Panc1 (cell line): ENCODE results near the gene ARTN. TPM values are rescaled to one million over a fixed set of nuclear protein-coding genes. Genes with fewer than 3 reads are reported as not detected.

Source experiments
- ATAC-seq: fragments of 200-7000 bp; cut with Tn5 transposase; 2 replicates; pipeline ENCODE4 v1.9.1; 2020; ENCODE audit warnings: mild to moderate bottlenecking, moderate library complexity
- BruUV-seq: library from RNA; stranded (reverse); fragments of 400-500 nt; replicated peaks from 2 replicates; lab custom pipeline; 2021; lab: Mats Ljungman, UMichigan
- CTCF ChIA-PET: fragments of 300-600 bp; sonication (Branson Sonifier 250); formaldehyde crosslinking; loops from one replicate; lab custom pipeline; 2022; ENCODE audit warnings: antibody characterized with exemption; lab: Charles Lee
- POLR2A ChIA-PET: fragments of 300-600 bp; sonication (Branson Sonifier 250); formaldehyde crosslinking; loops from one replicate; lab custom pipeline; 2022; ENCODE audit warnings: antibody characterized with exemption; lab: Charles Lee
- DNase-seq: peaks from one replicate; pipeline ENCODE4 v3.0.0-alpha.2; 2010; ENCODE audit warnings: low read depth, low spot score
- H3K27ac ChIP-seq: 2 replicates; pipeline ENCODE4 v1.5.1; 2011; ENCODE audit warnings: mild to moderate bottlenecking, low read length, inconsistent platforms
- H3K27me3 ChIP-seq: fragments of 200-500 bp; sonication (Bioruptor generic); 2 replicates; pipeline ENCODE4 v1.6.0; 2014; ENCODE audit warnings: low read length, inconsistent platforms; ENCODE audit not compliant: control insufficient read depth, insufficient read depth
- H3K36me3 ChIP-seq: fragments of 200-500 bp; sonication (Bioruptor generic); 2 replicates; pipeline ENCODE4 v1.5.1; 2014; ENCODE audit warnings: inconsistent platforms, mild to moderate bottlenecking, low read length, moderate library complexity; ENCODE audit not compliant: control insufficient read depth, insufficient read depth
- H3K4me1 ChIP-seq: 2 replicates; pipeline ENCODE4 v1.5.1; 2011; ENCODE audit warnings: inconsistent platforms, mild to moderate bottlenecking, low read length, moderate library complexity; ENCODE audit not compliant: control insufficient read depth, insufficient read depth
- H3K4me3 ChIP-seq, 2 experiments: 2 replicates each; pipeline ENCODE4 v1.5.1; 2011 to 2012; ENCODE audit warnings: low read depth in 2 of 2, low read length in 2 of 2, mild to moderate bottlenecking in 2 of 2, inconsistent platforms in 1 of 2, moderate library complexity in 1 of 2
- H3K9me3 ChIP-seq: fragments of 200-500 bp; sonication (Bioruptor generic); 2 replicates; pipeline ENCODE4 v1.5.1; 2014; ENCODE audit warnings: low read depth, mild to moderate bottlenecking, inconsistent platforms, low read length, moderate library complexity; ENCODE audit not compliant: control insufficient read depth, insufficient read depth
- POLR2AphosphoS5 ChIP-seq: IDR thresholded peaks from 2 replicates; pipeline ENCODE4 v1.6.1; 2012; ENCODE audit warnings: mild to moderate bottlenecking, low read depth, low read length, moderate library complexity
- SIN3A ChIP-seq: IDR thresholded peaks from 2 replicates; pipeline ENCODE4 v1.6.1; 2012; ENCODE audit warnings: low read depth, mild to moderate bottlenecking, low read length, moderate library complexity, borderline replicate concordance; ENCODE audit not compliant: insufficient read depth
- TCF7L2 ChIP-seq: IDR thresholded peaks from 2 replicates; pipeline ENCODE4 v1.6.1; 2011; ENCODE audit warnings: mild to moderate bottlenecking, low read depth, low read length, inconsistent platforms
- in situ Hi-C: cut with HindIII; loops from 2 replicates; pipeline ENCODE4 v1.10.0; 2016; ENCODE audit warnings: low sequenced_read_pairs, low pct_unique_long_range_greater_than_20kb
- intact Hi-C: fragments of 100-400 bp; cut with micrococcal nuclease; formaldehyde crosslinking; loops from one replicate; pipeline ENCODE4 v1.10.0; 2022; ENCODE audit not compliant: unreplicated experiment
- total RNA-seq: library from RNA; stranded (reverse); gene quantifications from one replicate; pipeline ENCODE4 v1.2.1, GENCODE V29; 2021; ENCODE audit not compliant: unreplicated experiment
- TF ChIP-seq, protein P1 (sequence below), 2 experiments: IDR thresholded peaks; 2 replicates each; pipeline ENCODE4 v1.6.1; 2011 to 2012; ENCODE audit warnings: low read depth in 2 of 2, control low read depth in 1 of 2, low read length in 1 of 2, mild to moderate bottlenecking in 1 of 2, moderate library complexity in 1 of 2; ENCODE audit not compliant: insufficient read depth in 1 of 2
- TF ChIP-seq, protein P2 (sequence below): fragments of 450-650 bp; IDR thresholded peaks from 2 replicates; pipeline ENCODE4 v1.5.1; 2017; ENCODE audit warnings: mild to moderate bottlenecking

The ARTN gene
- total RNA-seq, 1 experiment from 2014 or later = 0.49 TPM

DNA sequence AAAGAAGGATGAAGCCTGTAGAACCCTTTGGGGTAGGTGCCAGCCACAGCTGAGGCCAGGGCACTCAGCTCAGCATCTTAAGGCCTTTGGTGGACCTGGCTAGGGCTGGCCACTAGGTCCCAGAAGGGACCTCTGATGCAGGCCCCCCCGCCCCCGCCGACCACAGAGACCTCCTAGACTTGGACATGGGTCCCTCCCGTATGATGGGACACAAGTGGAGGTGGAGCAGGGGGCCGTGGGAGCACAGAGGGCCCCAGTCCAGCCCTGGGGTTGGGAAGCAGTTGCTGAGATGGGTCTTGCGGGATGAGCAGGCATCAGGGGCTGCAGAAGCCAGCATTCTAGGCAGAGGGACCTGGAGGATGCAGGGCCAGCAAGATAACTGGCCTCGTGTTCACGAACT lies 48.6 kb downstream of the ARTN start:
- no peak for DNase-seq
- TF ChIP-seq, protein P1, sequence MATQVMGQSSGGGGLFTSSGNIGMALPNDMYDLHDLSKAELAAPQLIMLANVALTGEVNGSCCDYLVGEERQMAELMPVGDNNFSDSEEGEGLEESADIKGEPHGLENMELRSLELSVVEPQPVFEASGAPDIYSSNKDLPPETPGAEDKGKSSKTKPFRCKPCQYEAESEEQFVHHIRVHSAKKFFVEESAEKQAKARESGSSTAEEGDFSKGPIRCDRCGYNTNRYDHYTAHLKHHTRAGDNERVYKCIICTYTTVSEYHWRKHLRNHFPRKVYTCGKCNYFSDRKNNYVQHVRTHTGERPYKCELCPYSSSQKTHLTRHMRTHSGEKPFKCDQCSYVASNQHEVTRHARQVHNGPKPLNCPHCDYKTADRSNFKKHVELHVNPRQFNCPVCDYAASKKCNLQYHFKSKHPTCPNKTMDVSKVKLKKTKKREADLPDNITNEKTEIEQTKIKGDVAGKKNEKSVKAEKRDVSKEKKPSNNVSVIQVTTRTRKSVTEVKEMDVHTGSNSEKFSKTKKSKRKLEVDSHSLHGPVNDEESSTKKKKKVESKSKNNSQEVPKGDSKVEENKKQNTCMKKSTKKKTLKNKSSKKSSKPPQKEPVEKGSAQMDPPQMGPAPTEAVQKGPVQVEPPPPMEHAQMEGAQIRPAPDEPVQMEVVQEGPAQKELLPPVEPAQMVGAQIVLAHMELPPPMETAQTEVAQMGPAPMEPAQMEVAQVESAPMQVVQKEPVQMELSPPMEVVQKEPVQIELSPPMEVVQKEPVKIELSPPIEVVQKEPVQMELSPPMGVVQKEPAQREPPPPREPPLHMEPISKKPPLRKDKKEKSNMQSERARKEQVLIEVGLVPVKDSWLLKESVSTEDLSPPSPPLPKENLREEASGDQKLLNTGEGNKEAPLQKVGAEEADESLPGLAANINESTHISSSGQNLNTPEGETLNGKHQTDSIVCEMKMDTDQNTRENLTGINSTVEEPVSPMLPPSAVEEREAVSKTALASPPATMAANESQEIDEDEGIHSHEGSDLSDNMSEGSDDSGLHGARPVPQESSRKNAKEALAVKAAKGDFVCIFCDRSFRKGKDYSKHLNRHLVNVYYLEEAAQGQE (IDR thresholded peaks at IDR 0.05; ENCODE audit: insufficient read depth in 1 of 2, low read depth in 2 of 2, low read length in 1 of 2) = no peak
- TF ChIP-seq SIN3A (no peak), TCF7L2 (no peak), POLR2AphosphoS5 (no peak)
- TF ChIP-seq, protein P2, sequence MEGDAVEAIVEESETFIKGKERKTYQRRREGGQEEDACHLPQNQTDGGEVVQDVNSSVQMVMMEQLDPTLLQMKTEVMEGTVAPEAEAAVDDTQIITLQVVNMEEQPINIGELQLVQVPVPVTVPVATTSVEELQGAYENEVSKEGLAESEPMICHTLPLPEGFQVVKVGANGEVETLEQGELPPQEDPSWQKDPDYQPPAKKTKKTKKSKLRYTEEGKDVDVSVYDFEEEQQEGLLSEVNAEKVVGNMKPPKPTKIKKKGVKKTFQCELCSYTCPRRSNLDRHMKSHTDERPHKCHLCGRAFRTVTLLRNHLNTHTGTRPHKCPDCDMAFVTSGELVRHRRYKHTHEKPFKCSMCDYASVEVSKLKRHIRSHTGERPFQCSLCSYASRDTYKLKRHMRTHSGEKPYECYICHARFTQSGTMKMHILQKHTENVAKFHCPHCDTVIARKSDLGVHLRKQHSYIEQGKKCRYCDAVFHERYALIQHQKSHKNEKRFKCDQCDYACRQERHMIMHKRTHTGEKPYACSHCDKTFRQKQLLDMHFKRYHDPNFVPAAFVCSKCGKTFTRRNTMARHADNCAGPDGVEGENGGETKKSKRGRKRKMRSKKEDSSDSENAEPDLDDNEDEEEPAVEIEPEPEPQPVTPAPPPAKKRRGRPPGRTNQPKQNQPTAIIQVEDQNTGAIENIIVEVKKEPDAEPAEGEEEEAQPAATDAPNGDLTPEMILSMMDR = no peak
- no peaks in the 10 kb centered on the region for H3K9me3 ChIP-seq
- H3K4me3 ChIP-seq = no peak overlapping the region
- H3K27ac ChIP-seq = no peak overlapping the region
- intact Hi-C loops = no loop called here
- H3K4me1 ChIP-seq = peaks cover 19% of the 10 kb centered on the region
- BruUV-seq = no TSS peak
- H3K27me3 ChIP-seq = no peaks in the 10 kb centered on the region
- in situ Hi-C loops = no loop called here
- no peak for ATAC-seq
- 0 out of 2 replicates have a peak, but pooled peaks cover 3% of the 10 kb centered on the region for H3K36me3 ChIP-seq
- CTCF ChIA-PET = no interaction called here
- POLR2A ChIA-PET = no interaction called here

DNA sequence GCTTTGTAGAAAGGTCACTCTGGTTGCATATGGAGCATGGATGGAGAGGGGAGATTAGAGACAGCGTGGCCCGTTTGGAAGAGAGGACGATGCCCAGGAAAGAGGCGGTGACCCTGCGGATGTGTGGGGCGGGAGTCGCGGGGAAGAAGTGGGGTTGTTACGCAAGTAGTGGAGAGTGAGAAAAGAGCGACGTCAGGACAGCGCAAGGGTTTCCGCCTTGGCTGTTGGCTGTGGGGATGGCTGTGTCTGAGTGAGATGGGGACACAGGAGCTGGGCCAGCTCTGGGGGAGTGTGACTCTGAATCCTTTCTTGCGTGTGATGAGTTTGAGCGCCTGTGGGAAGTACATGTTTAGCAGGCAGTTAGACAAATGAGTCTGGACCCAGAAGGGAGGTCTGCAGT lies 49.2 kb downstream of the ARTN start:
- ATAC-seq = no peak
- no peaks in the 10 kb centered on the region for H3K9me3 ChIP-seq
- BruUV-seq = no TSS peak
- H3K4me1 ChIP-seq = peaks cover 17% of the 10 kb centered on the region
- intact Hi-C loops = no loop called here
- H3K36me3 ChIP-seq = 0 out of 2 replicates have a peak, but pooled peaks cover 3% of the 10 kb centered on the region
- TF ChIP-seq POLR2AphosphoS5 (no peak), TCF7L2 (no peak), SIN3A (no peak)
- TF ChIP-seq, protein P2 = no peak
- TF ChIP-seq, protein P1 (IDR thresholded peaks at IDR 0.05; ENCODE audit: insufficient read depth in 1 of 2, low read depth in 2 of 2, low read length in 1 of 2) = no peak
- no peak overlapping the region for H3K4me3 ChIP-seq
- H3K27me3 ChIP-seq = no peaks in the 10 kb centered on the region
- CTCF ChIA-PET = no interaction called here
- POLR2A ChIA-PET = no interaction called here
- in situ Hi-C loops = no loop called here
- no peak for DNase-seq
- no peak overlapping the region for H3K27ac ChIP-seq
